ENCODE data around the gene TMC1. TPM values are rescaled to one million over a fixed set of nuclear protein-coding genes. Genes with fewer than 3 reads are reported as not detected.

The TMC1 gene
- total RNA-seq, 1 experiment from 2014 or later, result not detected

DNA sequence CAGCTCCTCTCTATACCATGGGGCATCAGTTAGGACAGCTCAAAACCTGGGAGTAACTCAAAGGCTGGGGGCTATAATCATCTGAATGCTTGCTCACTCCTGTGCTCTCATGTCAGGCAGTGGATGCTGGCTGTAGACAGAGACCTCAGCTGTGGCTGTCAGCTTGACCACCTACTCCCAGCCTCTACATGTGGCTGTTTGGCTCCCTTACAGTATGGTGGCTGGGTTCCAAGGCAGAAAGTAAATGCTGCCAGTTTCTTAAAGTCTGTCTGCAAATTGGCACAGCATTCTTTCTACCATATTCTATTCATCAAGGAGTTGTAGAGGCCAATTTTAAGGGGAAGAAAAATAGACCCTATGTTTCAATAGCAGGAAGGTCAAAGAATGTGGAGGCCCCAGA is 66.9 kb downstream of the TMC1 start:
- H3K9me3 Mint-ChIP-seq (ENCODE audit: unreplicated experiment), result no peaks in the 10 kb centered on the region
- no peak overlapping the region for H3K4me3 Mint-ChIP-seq (ENCODE audit: unreplicated experiment)
- intact Hi-C loops (cut with micrococcal nuclease), result loop anchor here (5.0 kb wide), 1 partner anchor 46 kb away; no protein-coding TSS in a partner anchor
- TF ChIP-seq, protein P1, sequence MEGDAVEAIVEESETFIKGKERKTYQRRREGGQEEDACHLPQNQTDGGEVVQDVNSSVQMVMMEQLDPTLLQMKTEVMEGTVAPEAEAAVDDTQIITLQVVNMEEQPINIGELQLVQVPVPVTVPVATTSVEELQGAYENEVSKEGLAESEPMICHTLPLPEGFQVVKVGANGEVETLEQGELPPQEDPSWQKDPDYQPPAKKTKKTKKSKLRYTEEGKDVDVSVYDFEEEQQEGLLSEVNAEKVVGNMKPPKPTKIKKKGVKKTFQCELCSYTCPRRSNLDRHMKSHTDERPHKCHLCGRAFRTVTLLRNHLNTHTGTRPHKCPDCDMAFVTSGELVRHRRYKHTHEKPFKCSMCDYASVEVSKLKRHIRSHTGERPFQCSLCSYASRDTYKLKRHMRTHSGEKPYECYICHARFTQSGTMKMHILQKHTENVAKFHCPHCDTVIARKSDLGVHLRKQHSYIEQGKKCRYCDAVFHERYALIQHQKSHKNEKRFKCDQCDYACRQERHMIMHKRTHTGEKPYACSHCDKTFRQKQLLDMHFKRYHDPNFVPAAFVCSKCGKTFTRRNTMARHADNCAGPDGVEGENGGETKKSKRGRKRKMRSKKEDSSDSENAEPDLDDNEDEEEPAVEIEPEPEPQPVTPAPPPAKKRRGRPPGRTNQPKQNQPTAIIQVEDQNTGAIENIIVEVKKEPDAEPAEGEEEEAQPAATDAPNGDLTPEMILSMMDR (IDR thresholded peaks at IDR 0.05; ENCODE audit: unreplicated experiment), result no peak
- H3K27me3 Mint-ChIP-seq (ENCODE audit: insufficient read depth, unreplicated experiment), result no peaks in the 10 kb centered on the region
- H3K36me3 Mint-ChIP-seq (ENCODE audit: insufficient read depth, unreplicated experiment), result peaks cover 5% of the 10 kb centered on the region
- H3K27ac Mint-ChIP-seq (ENCODE audit: low read depth, unreplicated experiment), result no peak overlapping the region
- H3K4me1 Mint-ChIP-seq (ENCODE audit: insufficient read depth, unreplicated experiment), result peaks cover 41% of the 10 kb centered on the region
- CTCF ChIA-PET, result interaction anchor here (0.8 to 3.4 kb wide), 5 partner anchors 10 to 349 kb away, joined by 3 to 34 read pairs (median 7); partner anchors contain the start of gene ZFAND5
- POLR2A ChIA-PET, result interaction anchor here (0.6 to 3.1 kb wide), 7 partner anchors 9 to 821 kb away, joined by 3 to 19 read pairs (median 5); no protein-coding TSS in a partner anchor
- no TSS peak for BruUV-seq (replicated peaks)
- peak; percentile 68 for DNase-seq (ENCODE audit: unreplicated experiment)

DNA sequence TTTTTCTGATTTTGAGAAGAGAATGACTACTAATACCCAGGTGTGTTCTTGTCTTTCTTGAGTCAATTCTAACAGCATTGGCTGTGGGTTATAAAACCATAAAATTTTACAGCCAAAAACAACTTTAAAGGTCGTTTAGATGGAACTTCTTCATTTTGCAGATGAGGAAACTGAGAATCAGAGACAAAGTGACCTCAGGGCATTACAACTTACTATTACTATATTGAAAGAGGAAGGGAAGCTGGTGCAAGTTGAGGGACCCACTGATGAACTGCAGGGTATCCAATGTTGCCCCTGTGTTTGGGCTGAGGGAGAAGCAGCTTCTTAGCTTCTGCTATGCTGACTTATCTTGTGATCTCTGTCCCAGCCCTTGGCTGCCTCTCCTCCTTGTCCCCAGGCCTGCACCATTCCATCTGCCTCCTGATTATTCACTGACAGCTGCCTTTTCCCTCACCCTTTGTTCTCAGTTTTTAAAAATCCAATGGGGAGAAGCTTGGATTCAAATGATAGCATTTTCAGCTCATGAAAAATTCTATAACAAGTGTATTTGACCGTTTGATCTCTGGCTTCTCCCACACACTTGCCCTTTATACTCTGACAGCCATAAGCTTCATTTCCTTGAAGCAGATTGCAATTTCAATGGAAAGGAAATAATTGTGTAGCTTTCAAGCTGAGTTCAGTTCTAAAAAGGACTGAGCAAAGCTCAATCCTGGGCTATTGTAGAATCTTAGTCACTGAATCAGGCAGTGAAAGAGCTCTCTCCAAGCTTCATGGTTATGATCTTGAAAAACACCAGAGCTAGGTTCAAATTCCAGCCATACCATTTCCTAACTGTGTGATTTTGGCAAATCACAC is 68.5 kb downstream of the TMC1 start:
- H3K4me3 Mint-ChIP-seq (ENCODE audit: unreplicated experiment), result no peak overlapping the region
- no peak for DNase-seq (ENCODE audit: unreplicated experiment)
- intact Hi-C loops (cut with micrococcal nuclease), result loop anchor here (5.0 to 10.0 kb wide), 3 partner anchors 48 to 165 kb away; no protein-coding TSS in a partner anchor
- H3K4me1 Mint-ChIP-seq (ENCODE audit: insufficient read depth, unreplicated experiment), result peaks cover 34% of the 10 kb centered on the region
- no peak overlapping the region for H3K27ac Mint-ChIP-seq (ENCODE audit: low read depth, unreplicated experiment)
- BruUV-seq (replicated peaks), result no TSS peak
- ChIA-PET POLR2A (interaction anchor here (0.6 to 4.2 kb wide), 8 partner anchors 13 to 236 kb away, joined by 3 to 34 read pairs (median 4); partner anchors contain the start of gene ZFAND5), CTCF (interaction anchor here (0.6 to 3.4 kb wide), 12 partner anchors 11 to 551 kb away, joined by 3 to 34 read pairs (median 6); partner anchors contain the start of gene ZFAND5)
- H3K36me3 Mint-ChIP-seq (ENCODE audit: insufficient read depth, unreplicated experiment), result peaks cover 5% of the 10 kb centered on the region
- H3K27me3 Mint-ChIP-seq (ENCODE audit: insufficient read depth, unreplicated experiment), result no peaks in the 10 kb centered on the region
- H3K9me3 Mint-ChIP-seq (ENCODE audit: unreplicated experiment), result no peaks in the 10 kb centered on the region
- TF ChIP-seq, protein P1 (IDR thresholded peaks at IDR 0.05; ENCODE audit: unreplicated experiment), result no peak

DNA sequence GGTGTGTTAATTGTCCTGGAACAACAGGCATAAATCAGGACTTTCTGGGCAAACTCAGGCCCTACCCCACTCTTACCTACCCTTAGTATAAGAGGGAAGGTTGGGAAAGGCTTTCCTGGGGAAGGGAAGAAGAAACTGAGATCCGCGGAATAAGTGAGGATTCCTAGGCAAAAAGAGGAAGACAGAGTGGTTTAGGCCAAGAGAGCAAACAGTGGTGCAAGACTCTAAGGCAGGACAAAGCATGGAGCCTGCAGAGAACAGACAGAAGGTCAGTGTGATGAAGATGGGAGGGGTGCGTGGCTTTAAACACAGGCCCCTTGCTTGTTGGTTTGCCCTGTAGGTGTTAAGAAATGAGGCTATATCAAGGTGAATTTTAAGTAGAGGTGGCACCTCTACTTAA is 69.4 kb downstream of the TMC1 start:
- Mint-ChIP-seq H3K27me3 (ENCODE audit: insufficient read depth, unreplicated experiment) (no peaks in the 10 kb centered on the region), H3K36me3 (ENCODE audit: insufficient read depth, unreplicated experiment) (peaks cover 5% of the 10 kb centered on the region), H3K9me3 (ENCODE audit: unreplicated experiment) (no peaks in the 10 kb centered on the region), H3K4me1 (ENCODE audit: insufficient read depth, unreplicated experiment) (peaks cover 26% of the 10 kb centered on the region), H3K27ac (ENCODE audit: low read depth, unreplicated experiment) (peak overlapping the region; percentile 5), H3K4me3 (ENCODE audit: unreplicated experiment) (no peak overlapping the region)
- ChIA-PET POLR2A (interaction anchor here (0.6 to 4.2 kb wide), 5 partner anchors 12 to 228 kb away, joined by 3 to 34 read pairs (median 4); partner anchors contain the start of gene ZFAND5), CTCF (interaction anchor here (0.5 to 3.4 kb wide), 9 partner anchors 10 to 310 kb away, joined by 3 to 34 read pairs (median 6); no protein-coding TSS in a partner anchor)
- TF ChIP-seq, protein P1 (IDR thresholded peaks at IDR 0.05; ENCODE audit: unreplicated experiment), result no peak
- no peak for DNase-seq (ENCODE audit: unreplicated experiment)
- intact Hi-C loops (cut with micrococcal nuclease), result loop anchor here (5.0 to 10.0 kb wide), 2 partner anchors 149 to 164 kb away; no protein-coding TSS in a partner anchor
- no TSS peak for BruUV-seq (replicated peaks)
